UCSD-AML1 (cell line): ENCODE data around the gene CENPX.
"Not testable (repeated sequence)": the region's sequence is repeated elsewhere in the genome, so short reads cannot be mapped to it uniquely, and the experiment has no call there.

Experiments used
- DNase-seq: peaks from one replicate; lab custom pipeline; 2025; ENCODE audit not compliant: unreplicated experiment; lab: John Stamatoyannopoulos, UW

Gene CENPX

DNA sequence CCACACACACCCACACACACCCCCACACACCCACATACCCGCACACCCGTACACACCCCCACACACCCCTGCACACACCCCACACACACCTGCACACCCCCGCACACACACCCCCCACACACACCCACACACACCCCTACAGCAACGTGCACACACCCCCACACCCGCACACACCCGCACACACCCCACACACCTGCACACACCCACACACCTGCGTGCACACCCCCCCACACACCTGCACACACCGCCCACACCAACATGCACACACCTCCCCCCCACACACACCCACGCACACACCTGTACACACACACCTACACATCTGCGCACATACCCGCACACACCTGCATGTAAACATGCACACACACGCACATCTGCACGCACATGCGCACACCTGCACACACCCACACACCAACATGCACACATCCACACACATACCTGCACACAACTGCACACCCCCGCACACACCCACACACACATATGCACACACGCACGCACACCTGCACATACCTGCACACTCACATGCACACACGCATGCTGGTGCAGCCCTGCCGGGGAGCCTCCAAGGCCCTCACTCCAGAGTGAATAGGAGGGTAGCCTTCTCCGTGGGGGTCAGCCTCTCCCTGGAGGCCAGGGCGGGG, 37.8 kb downstream of the CENPX start:
- DNase-seq: no peak

DNA sequence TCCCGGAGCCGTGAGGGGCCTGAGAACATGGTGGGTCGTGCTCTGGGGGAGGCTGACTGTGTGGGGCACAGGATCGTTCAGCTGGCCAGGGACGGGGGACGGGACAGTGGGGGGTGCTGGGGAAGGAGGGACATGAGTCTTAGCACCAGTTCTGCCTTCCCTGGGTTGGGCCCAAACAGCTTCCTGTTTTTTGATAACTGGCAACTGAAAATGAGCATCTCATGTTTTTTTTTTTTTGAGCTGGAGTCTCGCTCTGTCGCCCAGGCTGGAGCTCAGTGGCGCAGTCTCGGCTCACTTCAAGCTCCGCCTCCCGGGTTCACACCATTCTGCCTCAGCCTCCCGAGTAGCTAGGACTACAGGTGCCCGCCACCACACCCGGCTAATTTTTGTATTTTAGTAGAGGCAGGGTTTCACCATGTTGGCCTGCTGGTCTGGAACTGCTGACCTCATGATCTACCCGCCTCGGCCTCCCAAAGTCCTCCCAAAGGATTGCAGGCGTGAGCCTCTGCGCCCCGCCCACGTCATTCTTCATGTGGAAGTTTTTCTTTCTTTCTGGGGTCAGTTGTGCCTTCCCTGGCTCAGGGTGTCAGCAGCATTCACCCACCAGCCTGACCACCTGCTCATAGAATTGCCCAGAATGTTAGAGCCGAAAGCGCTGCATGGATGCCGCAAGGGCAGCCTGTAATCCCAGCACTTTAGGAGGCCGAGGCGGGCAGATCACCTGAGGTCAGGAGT, 38.9 kb downstream of the CENPX start:
- DNase-seq: no peak

DNA sequence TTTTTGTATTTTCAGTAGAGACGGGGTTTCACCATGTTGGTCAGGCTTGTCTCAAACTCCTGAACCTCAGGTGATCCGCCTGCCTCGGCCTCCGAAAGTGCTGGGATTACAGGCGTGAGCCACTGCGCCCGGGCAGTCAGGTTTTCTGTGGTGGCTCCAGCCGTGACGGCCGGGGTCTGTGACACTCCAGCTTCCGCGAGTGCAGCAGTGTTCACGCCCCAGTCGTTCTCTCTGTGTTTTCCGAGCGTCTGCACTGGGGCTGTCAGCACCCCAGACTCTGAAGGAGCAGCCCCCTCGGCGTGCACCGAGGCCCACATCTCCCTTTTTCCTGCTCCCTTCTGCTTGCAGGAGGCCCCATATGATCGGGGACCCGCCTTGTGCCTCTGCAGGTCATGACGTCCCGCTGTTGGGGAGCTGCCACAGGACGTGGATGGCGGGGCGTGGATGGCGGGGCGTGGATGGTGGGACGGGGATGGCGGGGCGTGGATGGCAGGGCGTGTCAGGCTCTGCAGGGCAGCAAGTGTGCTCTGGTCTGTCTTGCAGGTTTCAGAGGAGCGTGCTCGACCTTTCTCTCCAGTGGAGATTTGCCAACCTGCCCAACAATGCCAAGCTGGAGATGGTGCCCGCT, 39.6 kb downstream of the CENPX start:
- no peak for DNase-seq

DNA sequence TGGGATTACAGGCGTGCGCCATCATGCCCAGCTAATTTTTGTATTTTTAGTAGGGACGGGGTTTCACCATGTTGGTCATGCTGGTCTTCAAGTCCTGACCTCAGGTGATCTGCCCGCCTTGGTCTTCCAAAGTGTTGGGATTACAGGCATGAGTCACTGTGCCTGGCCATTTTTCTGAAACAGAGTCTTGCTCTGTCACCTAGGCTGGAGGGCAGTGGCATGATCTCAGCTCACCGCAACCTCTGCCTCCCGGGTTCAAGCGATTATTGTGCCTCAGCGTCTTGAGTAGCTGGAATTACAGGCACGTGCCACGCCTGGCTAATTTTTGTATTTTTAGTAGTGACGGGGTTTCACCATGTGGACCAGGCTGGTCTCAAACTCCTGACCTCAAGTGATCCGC, 41.2 kb downstream of the CENPX start:
- not testable (repeated sequence) for DNase-seq

DNA sequence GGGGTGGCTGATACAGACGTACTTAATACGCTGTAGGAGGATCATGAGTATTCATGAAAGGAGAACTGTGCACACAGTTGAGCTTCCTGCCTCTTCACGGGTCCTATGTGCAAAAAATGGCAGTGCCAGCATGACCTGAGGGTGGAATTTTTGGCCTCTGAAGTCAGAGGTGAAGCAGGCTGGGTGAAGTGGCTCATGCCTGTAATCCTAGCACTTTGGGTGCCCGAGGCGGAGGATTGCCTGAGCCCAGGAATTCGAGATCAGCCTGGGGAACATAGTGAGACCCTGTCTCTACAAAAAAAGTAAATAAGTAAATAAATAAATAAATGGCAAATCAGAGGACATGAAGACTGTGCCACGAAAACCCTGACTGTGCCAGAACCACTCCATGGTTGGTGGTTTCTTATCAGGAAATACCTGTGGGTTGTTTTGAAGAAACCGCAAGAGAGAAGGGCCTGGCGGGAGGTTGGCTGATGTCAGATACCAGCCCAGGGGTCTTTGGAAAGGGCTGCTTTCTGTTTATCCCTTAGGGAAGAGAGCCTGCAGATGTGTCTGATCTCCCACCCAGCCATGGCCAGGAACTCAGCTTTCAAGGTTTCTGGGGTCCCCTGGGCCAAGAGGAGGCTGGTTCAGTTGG, 41.9 kb downstream of the CENPX start:
- DNase-seq: no peak

DNA sequence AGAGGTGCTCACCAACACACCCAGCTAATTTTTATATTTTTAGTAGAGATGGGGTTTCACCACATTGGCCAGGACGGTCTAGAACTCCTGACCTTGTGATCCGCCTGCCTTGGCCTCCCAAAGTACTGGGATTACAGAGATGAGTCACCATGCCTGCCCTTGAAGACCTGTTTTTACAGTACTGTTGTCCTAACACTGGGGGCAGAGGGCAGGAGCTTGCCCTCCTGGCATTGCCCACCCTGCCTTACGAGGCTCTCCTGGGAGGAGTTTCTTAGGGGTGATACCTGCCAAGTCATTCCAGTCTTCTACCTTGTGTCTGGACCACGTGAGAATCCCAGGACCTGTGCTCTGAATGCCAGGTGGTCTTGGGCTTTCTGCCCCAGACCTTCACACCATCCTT, 42.6 kb downstream of the CENPX start:
- DNase-seq: no peak

DNA sequence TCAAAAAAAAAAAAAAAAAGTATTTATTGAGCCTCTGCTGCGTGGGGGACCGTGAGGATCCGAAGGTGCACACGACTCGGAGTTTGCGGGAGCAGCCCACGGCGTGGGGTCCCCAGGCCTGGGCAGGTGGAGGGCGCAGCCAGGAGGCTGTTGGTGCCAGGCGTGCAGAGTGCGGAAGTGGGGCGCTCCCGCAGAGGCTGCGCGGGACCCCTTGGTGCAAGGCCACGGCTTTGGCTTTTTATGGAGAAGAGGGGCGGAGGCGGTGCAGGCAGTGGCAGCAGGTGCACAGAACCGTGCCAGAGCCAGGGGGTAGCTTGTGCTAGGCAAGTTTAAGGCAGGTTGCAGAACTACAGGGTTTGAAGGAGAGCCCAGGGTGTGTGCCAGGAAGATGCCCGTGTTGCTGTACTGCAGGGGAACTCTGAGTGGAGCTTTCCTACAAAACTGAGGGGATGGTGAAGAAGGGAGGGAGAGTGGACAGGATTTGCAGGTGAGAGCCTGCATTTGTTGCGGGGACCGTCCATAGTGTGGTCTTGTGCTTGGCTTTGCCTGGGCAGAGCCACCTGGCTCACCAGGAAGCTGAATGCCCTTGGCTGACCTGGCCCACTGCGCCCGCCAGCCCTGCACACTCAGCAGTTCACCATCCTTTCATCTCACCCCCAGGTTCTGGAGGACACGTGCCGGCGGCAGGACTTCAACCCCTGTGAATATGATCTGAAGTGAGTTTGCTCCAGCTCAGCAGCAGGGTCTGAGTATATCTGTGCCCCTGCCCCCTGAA, 44.0 kb downstream of the CENPX start:
- DNase-seq: no peak

DNA sequence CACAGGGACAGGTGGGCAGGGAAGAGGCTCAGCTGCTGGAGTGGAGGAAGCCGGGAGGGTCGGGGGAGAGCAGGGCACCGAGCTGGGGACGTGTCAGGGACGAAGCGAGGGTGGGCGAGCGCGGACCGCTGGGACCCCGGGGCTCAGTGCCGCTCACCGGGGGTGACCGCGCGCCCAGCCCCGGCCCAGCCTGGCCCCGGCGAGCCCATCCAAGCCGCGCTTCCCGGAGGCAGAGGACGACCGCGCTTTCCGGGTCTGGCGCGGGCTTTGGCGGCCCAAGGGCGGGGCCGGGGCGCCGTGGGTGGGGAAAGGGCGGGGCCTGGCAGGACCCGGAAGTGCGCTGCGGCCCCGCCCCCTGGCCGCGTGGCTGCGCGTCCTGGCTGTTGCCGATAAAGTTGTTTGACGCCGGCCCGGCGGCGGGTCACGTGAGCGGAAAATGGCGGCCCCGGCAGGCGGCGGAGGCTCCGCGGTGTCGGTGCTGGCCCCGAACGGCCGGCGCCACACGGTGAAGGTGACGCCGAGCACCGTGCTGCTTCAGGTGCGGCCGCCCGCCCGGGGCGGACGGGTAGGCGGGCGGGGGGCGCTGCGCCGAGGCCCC, 45.4 kb downstream of the CENPX start, which contains the start of gene ASPSCR1:
ASPSCR1 (plus strand) TSS at position 419 of the 598 bp plus-strand sequence; CDS start at position 437, 18 bp downstream.
- DNase-seq: peak; percentile 93

DNA sequence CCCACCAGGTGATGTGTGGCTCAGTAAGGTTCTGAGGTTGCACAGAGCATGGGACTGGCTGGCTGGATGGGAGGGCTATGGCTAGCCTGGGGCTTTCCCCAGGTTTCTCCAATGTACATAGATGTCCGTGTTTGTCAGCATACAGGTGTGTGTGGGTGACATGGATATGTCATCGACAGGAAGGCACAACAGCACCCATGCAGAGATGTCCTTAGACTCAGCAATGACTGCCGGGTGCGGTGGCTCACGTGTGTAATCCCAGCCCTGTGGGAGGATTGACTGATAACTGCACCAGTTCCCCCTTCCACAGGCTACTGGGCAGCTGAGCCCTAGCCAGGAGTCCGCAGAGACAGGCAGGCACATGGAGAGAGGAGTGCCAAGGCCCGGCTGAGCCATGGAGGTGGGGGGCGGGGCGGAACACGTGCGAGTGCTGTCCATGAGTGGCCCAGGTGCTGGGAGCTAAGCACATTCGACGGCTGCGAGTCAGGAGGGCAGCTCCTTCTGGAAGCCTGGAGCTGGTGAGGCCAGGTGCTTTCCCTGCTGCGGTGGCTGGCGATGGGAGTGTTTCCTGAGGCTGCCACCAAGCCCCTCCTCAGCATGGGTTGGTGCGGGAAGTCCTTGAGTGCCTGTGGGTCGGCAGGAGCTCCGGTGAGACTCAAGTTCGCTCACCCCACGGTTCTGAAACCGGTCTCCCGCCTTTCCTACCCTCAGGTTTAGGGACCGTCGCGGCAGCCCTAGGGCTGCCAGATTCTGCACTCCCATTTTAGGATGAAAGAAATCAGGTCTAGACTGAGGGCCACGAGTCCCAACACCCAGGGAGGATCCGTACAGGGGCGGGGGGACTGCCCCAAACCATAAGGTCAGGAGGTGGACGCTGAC, 46.1 kb downstream of the CENPX start:
- peak; percentile 49 for DNase-seq

DNA sequence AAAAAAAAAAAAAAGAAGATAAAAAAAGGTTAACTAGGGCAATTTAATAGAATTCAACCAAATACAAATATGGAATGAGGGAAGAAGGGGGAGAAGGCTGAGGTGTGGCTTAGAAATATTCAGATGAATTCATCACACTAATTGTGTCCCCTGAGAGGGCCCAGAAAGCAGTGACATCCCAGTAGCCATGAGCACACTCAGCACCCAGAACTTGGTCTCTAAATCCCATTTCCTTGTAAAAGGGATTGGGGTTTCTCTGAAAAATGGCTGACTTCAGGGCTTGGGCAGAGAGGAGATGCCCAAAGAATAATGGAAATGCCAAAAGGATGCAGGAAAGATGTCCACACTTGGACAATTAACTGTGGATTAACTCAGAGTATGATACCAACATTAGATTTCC, 49.2 kb downstream of the CENPX start:
- DNase-seq: no peak

DNA sequence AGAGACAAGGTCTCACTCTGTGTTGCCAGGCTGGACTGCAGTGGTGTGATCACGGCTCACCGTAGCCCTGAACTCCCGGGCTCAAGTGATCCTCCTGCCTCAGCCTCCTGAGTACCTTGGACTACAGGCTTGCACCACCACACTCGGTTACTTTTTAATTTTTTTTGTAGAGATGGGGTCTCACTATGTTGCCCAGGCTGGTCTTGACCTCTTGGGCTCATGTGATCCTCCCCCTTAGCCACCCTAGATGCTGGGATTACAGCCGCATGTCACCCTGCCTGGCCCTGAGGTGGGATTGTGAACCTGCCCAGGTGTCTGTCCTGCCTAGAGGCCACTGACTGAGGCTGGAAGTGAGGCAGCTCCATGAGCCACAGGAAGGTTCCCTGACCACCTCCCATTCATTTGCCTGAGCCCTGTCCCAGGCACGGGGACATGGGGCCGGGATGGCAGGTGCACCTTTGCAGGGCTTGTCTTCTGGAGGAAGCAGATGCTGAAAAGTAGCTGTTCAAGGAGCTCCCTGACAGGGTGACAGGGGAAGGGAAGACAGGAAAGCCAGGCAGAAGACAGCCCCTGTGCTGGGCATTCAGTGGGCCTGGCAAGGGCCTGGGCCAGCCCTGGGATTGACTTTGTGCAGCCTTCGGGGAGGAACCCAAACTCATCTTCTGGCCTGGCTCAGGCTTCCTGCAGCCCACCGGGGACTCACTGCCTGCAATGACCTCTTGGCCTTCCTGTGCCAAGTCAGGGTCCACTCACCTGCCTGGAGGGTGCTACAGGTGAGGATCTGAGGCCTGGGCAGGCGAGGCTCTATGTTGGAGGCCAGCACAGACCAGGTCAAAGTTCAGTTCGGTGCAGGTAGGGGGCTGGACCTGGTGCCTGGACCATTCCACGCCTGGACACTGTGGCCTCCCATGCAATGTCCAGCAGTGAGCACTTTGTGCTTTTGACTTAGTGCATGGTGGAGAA, 53.5 kb downstream of the CENPX start:
- DNase-seq: no peak
